ENCODE measurements around the gene HHIPL1.

The HHIPL1 gene

GRCh38 chr14:99689266-99690236, 44.6 kb downstream of the HHIPL1 start:
- no peak for DNase-seq (ENCODE audit: low read depth in 2 of 2)

- no peak for DNase-seq (ENCODE audit: low read depth in 2 of 2)
These were observed 45.7 kb downstream of the HHIPL1 start for GRCh38 chr14:99690636-99691035.

- no peak for DNase-seq (ENCODE audit: low read depth in 2 of 2)
These were observed 46.4 kb downstream of the HHIPL1 start for GRCh38 chr14:99691111-99691885.

GRCh38 chr14:99693918-99694317, 49.0 kb downstream of the HHIPL1 start:
- DNase-seq (ENCODE audit: low read depth in 2 of 2) = no peak

GRCh38 chr14:99696929-99697328, 52.0 kb downstream of the HHIPL1 start:
- DNase-seq (ENCODE audit: low read depth in 2 of 2) = no peak

- no peak for DNase-seq (ENCODE audit: low read depth in 2 of 2)
These were observed 53.3 kb downstream of the HHIPL1 start for GRCh38 chr14:99698236-99698635.

- DNase-seq (ENCODE audit: low read depth in 2 of 2) = no peak
These were observed 53.7 kb downstream of the HHIPL1 start for GRCh38 chr14:99698642-99699041.

GRCh38 chr14:99699085-99699760, 54.3 kb downstream of the HHIPL1 start:
- no peak for DNase-seq (ENCODE audit: low read depth in 2 of 2)

- DNase-seq (ENCODE audit: low read depth in 2 of 2) = no peak
These were observed 54.9 kb downstream of the HHIPL1 start for GRCh38 chr14:99699861-99700260.

- DNase-seq (ENCODE audit: low read depth in 2 of 2) = no peak
These were observed 55.5 kb downstream of the HHIPL1 start for GRCh38 chr14:99700379-99700778.

GRCh38 chr14:99701260-99701659, 56.3 kb downstream of the HHIPL1 start:
- DNase-seq (ENCODE audit: low read depth in 2 of 2) = no peak

GRCh38 chr14:99702115-99702514, 57.2 kb downstream of the HHIPL1 start:
- DNase-seq (ENCODE audit: low read depth in 2 of 2) = no peak

GRCh38 chr14:99703381-99703780, 58.5 kb downstream of the HHIPL1 start:
- no peak for DNase-seq (ENCODE audit: low read depth in 2 of 2)

GRCh38 chr14:99704037-99704436, 59.1 kb downstream of the HHIPL1 start:
- no peak for DNase-seq (ENCODE audit: low read depth in 2 of 2)

- no peak for DNase-seq (ENCODE audit: low read depth in 2 of 2)
These were observed 61.4 kb downstream of the HHIPL1 start for GRCh38 chr14:99706107-99706900.

GRCh38 chr14:99707420-99707819, 62.5 kb downstream of the HHIPL1 start:
- DNase-seq (ENCODE audit: low read depth in 2 of 2) = no peak

- DNase-seq (ENCODE audit: low read depth in 2 of 2) = no peak
These were observed 63.0 kb downstream of the HHIPL1 start for GRCh38 chr14:99707921-99708320.

GRCh38 chr14:99708449-99708848, 63.5 kb downstream of the HHIPL1 start:
- DNase-seq (ENCODE audit: low read depth in 2 of 2) = no peak

- DNase-seq (ENCODE audit: low read depth in 2 of 2) = no peak
These were observed 69.0 kb downstream of the HHIPL1 start for GRCh38 chr14:99713972-99714371.

- no peak for DNase-seq (ENCODE audit: low read depth in 2 of 2)
These were observed 70.5 kb downstream of the HHIPL1 start for GRCh38 chr14:99715266-99716000.
